Vagina (tissue), 2 donors: ENCODE data around the gene PDZD4. TPM values are rescaled to one million over a fixed set of nuclear protein-coding genes. Genes with fewer than 3 reads are reported as not detected.

Experiments used
- DNase-seq, 2 donors: peaks; one replicate each; pipeline ENCODE4 v3.0.0-alpha.2; 2017; ENCODE audit errors: extremely low spot score in 2 of 2
- H3K27ac ChIP-seq: fragments of 200-600 bp; sonication (generic); one replicate; pipeline ENCODE4 v1.5.1; 2019
- H3K27me3 ChIP-seq: fragments of 200-600 bp; sonication (generic); one replicate; pipeline ENCODE4 v1.5.1; 2019
- H3K36me3 ChIP-seq, 2 donors: fragments of 200-600 bp; sonication (generic); one replicate each; pipeline ENCODE4 v1.5.1; 2017 to 2019
- H3K4me1 ChIP-seq: fragments of 200-600 bp; sonication (generic); one replicate; pipeline ENCODE4 v1.5.1; 2019
- H3K4me3 ChIP-seq, 2 donors: fragments of 200-600 bp; sonication (generic); 1 replicate in 1 of 2; 2 replicates in 1 of 2; pipeline ENCODE4 v1.5.1; 2016 to 2019
- H3K9me3 ChIP-seq: fragments of 200-600 bp; sonication (generic); one replicate; pipeline ENCODE4 v1.5.1; 2019
- POLR2A ChIP-seq, 2 donors: fragments of 450-650 bp; IDR thresholded peaks; one replicate each; pipeline ENCODE4 v1.6.1; 2017; ENCODE audit warnings: antibody characterized with exemption in 2 of 2, mild to moderate bottlenecking in 2 of 2, moderate library complexity in 2 of 2
- POLR2AphosphoS5 ChIP-seq, 2 donors: sonication (generic); formaldehyde crosslinking; IDR thresholded peaks; one replicate each; pipeline ENCODE4 v1.9.0; 2017; ENCODE audit warnings: antibody characterized with exemption in 2 of 2, mild to moderate bottlenecking in 2 of 2, low read depth in 1 of 2; ENCODE audit not compliant: insufficient read depth in 1 of 2
- intact Hi-C: fragments of 100-400 bp; cut with DNase I; formaldehyde crosslinking; loops from one replicate; pipeline ENCODE4 v1.15.1; 2023
- total RNA-seq: library from RNA; depleted of rRNA; stranded (reverse); fragments of >200 nt; gene quantifications from one replicate; pipeline ENCODE4 v1.2.3, GENCODE V29; 2016
- TF ChIP-seq, protein P1 (sequence below), 3 experiments: fragments of 450-650 bp in 2 of 3; fragments of 200-600 bp in 1 of 3; sonication (generic) in 1 of 3; IDR thresholded peaks; one replicate each; pipeline ENCODE4 v1.5.1; 2017 to 2019; ENCODE audit warnings: antibody characterized with exemption in 3 of 3, mild to moderate bottlenecking in 2 of 3, moderate library complexity in 2 of 3

PDZD4 gene
- total RNA-seq, 1 donor from 2014 or later = 10.3 TPM

GRCh38 chrX:153832728-153833127, 2.4 kb upstream of the PDZD4 start:
- H3K27ac ChIP-seq = no peak overlapping the region
- intact Hi-C loops = no loop called here
- H3K36me3 ChIP-seq = no peaks in the 10 kb centered on the region
- no peak overlapping the region for H3K4me3 ChIP-seq
- TF ChIP-seq, protein P1, sequence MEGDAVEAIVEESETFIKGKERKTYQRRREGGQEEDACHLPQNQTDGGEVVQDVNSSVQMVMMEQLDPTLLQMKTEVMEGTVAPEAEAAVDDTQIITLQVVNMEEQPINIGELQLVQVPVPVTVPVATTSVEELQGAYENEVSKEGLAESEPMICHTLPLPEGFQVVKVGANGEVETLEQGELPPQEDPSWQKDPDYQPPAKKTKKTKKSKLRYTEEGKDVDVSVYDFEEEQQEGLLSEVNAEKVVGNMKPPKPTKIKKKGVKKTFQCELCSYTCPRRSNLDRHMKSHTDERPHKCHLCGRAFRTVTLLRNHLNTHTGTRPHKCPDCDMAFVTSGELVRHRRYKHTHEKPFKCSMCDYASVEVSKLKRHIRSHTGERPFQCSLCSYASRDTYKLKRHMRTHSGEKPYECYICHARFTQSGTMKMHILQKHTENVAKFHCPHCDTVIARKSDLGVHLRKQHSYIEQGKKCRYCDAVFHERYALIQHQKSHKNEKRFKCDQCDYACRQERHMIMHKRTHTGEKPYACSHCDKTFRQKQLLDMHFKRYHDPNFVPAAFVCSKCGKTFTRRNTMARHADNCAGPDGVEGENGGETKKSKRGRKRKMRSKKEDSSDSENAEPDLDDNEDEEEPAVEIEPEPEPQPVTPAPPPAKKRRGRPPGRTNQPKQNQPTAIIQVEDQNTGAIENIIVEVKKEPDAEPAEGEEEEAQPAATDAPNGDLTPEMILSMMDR (IDR thresholded peaks at IDR 0.05) = no peak
- TF ChIP-seq POLR2A (IDR thresholded peaks at IDR 0.05) (no peak), POLR2AphosphoS5 (IDR thresholded peaks at IDR 0.05; ENCODE audit: insufficient read depth in 1 of 2, low read depth in 1 of 2) (no peak)
- H3K9me3 ChIP-seq = no peaks in the 10 kb centered on the region
- no peak for DNase-seq
- H3K4me1 ChIP-seq = peaks cover 14% of the 10 kb centered on the region
- no peaks in the 10 kb centered on the region for H3K27me3 ChIP-seq

DNA sequence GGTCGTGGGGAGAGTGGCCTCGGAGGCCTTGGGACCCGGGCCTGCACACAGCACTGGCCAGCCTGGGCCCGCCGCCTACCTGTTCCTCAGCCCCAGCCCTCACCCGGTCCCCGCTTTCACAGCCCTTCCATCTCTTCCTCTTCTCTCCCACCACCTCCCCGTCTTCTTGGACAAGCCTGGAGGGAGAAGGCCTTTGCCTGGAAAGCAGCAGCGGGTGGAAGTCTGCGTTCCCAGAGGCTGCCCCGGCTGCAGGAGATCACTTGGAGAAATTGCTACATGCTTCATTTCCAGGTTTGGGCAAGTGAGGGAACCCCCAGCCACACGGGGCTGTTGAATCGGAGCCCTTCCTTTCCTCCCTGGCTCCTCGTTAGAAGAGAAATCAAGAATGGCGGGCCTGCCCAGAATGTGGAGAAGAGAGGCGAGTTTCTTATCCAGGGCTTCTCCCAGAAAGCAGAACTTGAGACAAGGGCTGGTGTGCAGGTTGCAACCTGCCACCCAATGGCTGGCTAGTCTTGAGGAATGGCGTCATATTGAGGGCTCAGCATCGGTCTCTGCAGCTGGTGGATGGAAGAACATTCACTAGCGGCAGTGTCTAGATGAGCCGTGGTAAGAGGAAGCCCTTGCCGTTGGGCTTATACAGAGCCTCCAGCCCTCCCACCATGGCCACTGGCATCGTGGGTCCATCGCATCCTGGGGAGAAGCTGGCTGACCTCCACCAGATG, 1.2 kb upstream of the PDZD4 start:
- DNase-seq = no peak
- Histone ChIP-seq H3K36me3 (no peaks in the 10 kb centered on the region), H3K27me3 (no peaks in the 10 kb centered on the region), H3K4me1 (peaks cover 14% of the 10 kb centered on the region), H3K27ac (no peak overlapping the region), H3K9me3 (no peaks in the 10 kb centered on the region), H3K4me3 (no peak overlapping the region)
- TF ChIP-seq, protein P1 (IDR thresholded peaks at IDR 0.05) = no peak
- TF ChIP-seq POLR2A (IDR thresholded peaks at IDR 0.05) (no peak), POLR2AphosphoS5 (IDR thresholded peaks at IDR 0.05; ENCODE audit: insufficient read depth in 1 of 2, low read depth in 1 of 2) (no peak)
- intact Hi-C loops = no loop called here

- DNase-seq = no peak
- TF ChIP-seq, protein P1 (IDR thresholded peaks at IDR 0.05) = no peak
- TF ChIP-seq POLR2AphosphoS5 (IDR thresholded peaks at IDR 0.05; ENCODE audit: insufficient read depth in 1 of 2, low read depth in 1 of 2) (no peak), POLR2A (IDR thresholded peaks at IDR 0.05) (no peak)
- Histone ChIP-seq H3K4me1 (peaks cover 14% of the 10 kb centered on the region), H3K4me3 (peak overlapping the region; percentile 30 to 42), H3K9me3 (no peaks in the 10 kb centered on the region), H3K27ac (no peak overlapping the region), H3K36me3 (no peaks in the 10 kb centered on the region), H3K27me3 (no peaks in the 10 kb centered on the region)
- intact Hi-C loops = no loop called here
Measured at GRCh38 chrX:153830640-153831428, 490 bp upstream of the PDZD4 start.

DNA sequence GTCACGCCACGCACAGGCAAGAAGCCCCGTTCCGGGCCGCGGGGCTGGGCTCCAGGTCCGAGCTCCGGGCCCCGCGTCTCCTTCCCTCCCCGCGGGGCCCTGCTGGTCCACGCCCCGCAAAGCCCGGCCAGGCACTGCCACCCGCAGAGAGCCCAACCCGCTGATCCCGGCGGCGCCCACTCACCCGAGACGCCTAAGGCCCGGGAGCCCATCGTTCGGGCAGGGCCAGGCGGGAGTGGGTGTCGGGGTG, 870 bp downstream of the PDZD4 start:
- Histone ChIP-seq H3K4me1 (peaks cover 14% of the 10 kb centered on the region), H3K27ac (no peak overlapping the region), H3K36me3 (no peaks in the 10 kb centered on the region), H3K4me3 (peak overlapping the region; percentile 42 to 54), H3K27me3 (no peaks in the 10 kb centered on the region), H3K9me3 (no peaks in the 10 kb centered on the region)
- TF ChIP-seq POLR2AphosphoS5 (IDR thresholded peaks at IDR 0.05; ENCODE audit: insufficient read depth in 1 of 2, low read depth in 1 of 2) = no peak
- TF ChIP-seq, protein P1 (IDR thresholded peaks at IDR 0.05) = no peak
- no peak for TF ChIP-seq POLR2A (IDR thresholded peaks at IDR 0.05)
- DNase-seq = no peak
- intact Hi-C loops = no loop called here
